Activated T-helper 1 cell treated with Interleukin-2 at 50 U/mL for 16 hours (primary cell): ENCODE measurements around the gene OLFM2.
"Not testable (repeated sequence)": the region's sequence is repeated elsewhere in the genome, so short reads cannot be mapped to it uniquely, and the experiment has no call there.

ENCODE experiments used
- DNase-seq: peaks from one replicate; pipeline ENCODE4 v3.0.0-alpha.2; 2020; ENCODE audit warnings: low read depth

Gene OLFM2

DNA sequence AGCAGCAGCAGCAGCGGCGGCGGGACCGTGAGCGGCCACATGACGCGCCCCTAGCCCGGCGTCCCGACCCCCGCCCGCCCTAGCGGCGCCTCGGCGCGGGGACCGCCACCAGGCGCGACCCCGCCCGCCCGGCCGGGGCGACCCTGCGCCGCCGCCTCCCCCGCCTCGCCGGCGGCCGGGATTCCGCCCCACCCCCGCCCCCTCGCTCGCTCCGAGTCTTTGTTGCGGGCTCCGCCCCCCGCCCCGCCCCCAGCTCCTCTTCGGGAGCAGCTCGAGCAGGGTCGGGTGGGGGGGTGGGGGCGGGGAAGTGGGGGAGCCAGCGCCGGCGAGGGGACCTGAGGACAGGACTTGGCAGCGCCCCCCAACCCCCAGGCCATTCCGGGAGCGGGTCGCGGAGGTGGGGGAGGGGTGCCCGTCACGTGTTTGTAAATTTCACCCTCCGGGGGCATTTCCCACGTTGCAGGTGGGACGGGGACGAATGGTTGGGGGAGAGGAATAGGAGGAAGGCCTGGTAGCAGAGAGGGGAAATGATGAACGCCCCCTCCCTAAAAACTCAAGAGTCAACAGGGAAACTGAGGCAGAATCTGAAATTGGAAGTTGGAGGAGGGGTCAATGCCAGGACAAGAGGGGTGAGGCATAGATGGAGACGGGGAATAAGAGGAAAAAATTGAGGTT lies at the start of gene OLFM2:
OLFM2 (minus strand) TSS at position 190 of the 675 bp plus-strand sequence; CDS start at position 41, 149 bp downstream.
- DNase-seq, result no peak

DNA sequence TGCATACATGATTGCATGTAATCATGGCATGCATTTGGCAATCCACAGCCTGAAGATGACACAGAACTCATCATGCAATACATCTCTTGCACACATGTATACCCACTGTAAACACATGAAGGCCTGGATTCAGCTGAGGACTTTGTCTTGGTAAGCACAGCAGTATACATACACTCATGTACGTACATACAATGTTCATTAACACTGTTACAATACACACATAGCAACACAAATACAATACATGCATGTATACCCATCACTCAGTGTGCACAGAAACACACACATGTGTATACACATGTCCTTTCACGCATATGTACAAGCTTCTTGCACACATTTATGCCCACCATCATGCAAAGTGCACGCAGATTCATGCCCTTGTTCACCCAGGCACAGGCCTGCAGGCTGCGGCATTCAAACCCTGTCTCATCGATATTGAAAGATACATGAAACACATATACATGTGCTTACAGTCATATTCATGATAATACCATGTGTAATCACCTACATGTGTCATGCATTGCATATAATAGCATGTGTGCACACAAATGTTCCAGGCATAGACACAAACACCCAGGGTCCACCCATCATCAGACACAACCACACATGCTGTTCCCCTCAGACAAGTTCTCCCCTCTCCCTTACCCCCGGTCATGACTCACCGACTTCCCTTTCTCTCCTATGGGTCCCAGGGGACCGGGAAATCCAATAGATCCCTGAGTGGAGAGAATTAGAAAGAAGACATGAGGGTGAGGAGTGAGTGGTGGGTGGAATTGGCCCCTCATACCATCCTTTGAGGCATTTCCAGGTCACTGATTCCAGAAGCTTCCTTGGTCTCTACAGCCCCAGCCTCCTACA lies 45.3 kb upstream of the OLFM2 start:
- DNase-seq, result no peak

DNA sequence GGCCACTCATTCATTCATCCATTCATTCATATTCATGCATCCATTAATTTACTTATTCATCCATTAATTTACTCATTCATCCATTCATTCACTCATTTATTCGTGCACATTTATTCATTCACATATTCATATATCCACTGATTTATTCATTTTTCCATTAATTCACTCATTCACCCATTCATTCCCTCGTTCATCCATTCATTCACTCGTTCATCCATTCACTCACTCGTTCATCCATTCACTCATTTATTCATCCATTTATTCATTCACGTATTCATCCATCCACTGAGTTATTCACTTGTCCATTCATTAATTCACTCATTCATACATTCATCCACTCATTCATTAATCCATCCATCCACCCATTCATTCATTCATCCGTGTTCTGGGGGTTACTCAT lies 35.8 kb upstream of the OLFM2 start:
- no peak for DNase-seq

DNA sequence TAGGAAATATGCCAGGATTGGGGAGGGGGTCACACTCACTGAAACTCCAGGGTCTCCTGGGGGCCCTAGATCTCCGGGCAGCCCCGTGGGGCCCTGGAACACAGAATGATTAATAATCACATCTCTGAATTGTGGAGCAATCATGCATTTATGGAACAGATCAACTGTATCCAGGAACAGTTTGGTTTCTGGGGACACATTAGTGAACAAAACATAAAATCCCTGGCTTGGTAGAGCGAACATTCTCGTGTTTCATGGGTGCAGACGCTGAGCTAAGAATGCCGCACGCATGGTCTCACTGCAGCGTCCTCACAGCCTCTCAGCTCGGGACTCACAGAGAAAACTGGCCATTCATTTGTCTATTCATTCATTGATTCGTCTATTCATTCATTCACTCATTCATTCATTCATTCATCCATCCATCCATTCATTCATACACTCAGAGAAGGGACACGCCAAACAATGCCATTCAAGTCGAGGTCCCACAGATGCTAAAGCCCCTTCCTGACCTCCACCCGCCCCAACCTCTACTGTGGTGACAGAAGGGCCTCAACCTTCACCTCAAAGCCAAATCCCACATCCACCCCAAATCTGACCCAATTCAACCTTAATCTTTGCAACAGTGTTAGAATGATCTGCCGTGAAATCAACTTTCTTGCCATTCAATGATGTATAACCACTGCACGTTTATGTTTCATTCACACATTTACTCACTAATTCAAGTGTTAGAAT lies 35.0 kb upstream of the OLFM2 start:
- DNase-seq, result no peak

DNA sequence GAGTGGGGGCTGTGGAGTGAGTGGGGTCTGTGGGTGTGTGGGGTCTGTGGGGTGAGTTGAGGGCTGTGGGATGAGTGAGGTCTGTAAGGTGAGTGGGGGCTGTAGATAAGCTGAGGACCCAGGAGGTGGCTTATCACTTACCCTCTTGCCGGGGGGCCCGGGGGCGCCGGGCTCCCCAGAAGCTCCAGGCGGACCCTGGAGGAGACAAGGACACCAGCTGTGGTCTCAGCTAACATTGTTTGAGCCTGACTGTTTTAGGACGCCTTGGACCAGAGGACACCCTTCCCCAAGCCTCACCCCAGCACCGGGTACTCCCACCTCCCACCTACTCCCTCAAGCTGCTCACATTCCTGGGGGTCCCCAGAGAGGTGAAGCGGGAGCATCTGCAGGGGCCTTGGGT lies 34.2 kb upstream of the OLFM2 start:
- DNase-seq, result no peak

DNA sequence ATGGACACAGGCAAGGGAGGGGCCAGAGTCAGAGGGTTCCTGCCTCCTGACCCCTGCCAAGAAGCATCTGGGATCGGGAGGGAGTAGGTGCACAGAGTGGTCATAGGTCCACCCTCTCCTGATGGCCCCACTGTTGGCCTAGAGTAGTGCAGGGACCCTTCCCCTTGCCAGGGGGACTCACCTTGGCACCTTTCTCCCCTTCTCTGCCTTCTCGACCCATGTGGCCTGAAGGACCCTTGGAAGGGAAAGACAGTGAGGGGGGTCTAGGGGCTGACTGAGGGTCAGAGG lies 33.3 kb upstream of the OLFM2 start:
- no peak for DNase-seq

DNA sequence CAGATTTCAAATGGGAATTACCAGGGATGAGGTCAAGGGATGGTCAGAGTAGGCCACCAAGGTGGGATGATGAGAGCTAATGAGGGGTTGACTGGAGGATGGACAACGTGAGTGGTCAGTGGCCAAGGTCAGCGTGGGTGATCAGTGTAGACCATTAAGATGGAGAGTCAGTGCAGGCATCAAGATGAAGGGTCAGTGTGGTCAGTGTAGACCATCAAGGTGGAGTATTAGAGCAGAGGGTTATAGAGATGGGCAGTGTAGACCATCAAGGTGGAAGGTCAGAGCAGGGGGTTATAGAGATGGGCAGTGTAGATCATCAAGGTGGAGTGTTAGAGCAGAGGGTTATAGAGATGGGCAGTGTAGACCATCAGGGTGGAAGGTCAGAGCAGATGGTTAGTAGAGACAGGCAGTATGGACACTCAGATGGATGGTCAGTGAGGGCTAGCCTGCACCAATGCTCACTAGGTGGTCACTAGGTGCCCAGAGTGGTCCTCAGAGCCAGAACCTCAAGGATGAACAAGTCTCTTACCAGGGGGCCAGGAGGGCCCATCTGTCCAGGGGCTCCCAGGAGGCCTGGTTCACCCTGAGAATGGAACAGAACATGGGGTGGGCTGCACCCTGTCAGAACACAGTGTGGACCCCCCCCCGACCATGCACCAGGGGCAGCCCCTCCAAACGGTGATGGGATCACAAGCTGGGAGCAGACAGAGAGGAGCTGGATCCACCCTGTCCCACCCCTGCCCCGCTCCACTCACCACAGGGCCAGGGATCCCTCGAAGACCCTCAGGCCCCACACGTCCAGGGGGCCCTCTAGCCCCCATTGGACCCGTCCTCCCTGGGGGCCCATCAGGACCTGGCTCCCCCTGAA lies 32.7 kb upstream of the OLFM2 start:
- DNase-seq, result no peak

DNA sequence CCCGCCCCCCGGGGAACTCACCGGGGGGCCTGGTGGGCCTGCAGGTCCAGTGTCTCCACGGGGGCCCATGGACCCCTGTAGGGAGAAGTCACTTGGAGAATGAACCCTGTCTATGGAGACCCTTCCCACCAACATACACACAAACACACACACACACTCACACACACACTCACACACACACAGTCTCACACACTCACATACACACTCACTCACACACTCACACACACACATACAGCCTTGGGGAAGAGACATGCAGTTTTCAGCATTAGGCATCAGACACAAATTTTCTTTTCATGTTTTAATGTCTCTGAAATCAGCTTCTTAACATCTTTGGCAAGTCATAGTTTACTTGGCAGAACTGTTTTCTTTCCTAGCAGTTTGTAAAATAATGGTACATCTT lies 31.0 kb upstream of the OLFM2 start:
- DNase-seq, result no peak

DNA sequence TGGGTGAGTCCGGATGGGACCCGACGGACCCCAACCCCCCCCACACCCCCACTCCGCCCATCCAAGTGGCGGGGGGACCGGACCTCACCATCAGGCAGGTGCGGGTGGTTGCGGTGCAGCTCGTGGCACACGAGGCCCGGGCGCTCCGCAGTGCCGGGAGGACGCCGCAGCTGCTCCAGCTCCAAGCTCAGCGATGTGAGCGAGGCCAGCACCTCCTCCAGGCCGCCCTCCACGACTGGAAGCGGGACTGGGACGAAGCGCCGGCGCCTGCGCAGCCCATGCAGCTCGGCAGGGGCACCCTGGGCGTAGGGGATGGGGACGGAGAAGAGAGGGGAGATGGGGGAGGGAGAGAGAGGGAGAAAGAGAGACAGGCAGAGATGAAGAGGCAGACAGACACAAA lies 30.1 kb upstream of the OLFM2 start:
- DNase-seq, result no peak

DNA sequence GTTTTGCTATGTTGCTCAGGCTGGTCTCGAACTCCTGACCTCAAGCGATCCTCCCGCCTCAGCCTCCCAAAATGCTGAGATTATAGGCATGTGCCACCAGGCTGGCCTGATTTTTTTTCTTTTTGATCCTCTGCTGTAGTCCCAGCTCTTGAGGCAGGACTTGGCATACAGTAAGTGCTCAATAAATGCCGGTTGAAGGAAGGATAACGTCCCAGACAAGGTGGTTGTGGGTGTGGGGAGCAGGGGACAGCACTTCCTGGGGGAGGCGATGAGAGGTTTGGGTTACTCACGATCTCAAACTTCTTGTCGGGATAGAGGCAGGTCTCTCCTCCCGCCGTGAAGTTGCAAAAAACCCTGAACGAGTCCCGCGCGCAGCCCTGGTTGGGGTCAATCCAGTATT lies 29.7 kb upstream of the OLFM2 start:
- DNase-seq, result no peak

DNA sequence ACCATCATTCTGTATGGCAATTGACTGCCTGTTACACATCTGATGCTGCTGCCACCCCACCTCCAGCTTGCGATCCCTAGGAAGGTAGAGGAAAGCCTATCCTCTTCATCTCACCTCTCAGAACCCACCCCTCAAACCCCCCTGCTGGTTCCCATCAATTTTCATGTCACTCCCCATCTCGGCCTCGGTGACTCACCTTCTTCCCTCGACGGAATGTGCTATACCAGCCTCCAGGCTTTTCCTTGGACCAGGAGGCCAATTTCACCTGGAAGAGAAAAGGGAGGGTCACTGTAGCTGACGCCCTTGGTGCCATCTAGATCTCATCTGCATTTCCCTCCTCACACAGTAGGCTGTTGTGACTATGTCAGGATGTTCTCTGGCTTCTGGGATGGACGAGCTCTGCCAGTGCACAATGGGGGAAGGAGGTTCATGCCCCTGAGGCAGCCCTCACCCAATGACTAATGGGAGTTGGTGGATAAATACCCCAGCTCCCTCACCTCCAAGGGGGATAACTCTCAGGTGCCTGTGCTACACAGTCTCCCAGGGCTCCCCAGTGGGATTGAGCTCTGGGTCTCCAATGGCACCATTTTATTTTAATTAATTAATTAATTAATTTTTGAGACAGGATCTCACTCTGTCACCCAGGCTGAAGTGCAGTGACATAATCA lies 26.4 kb upstream of the OLFM2 start:
- no peak for DNase-seq

DNA sequence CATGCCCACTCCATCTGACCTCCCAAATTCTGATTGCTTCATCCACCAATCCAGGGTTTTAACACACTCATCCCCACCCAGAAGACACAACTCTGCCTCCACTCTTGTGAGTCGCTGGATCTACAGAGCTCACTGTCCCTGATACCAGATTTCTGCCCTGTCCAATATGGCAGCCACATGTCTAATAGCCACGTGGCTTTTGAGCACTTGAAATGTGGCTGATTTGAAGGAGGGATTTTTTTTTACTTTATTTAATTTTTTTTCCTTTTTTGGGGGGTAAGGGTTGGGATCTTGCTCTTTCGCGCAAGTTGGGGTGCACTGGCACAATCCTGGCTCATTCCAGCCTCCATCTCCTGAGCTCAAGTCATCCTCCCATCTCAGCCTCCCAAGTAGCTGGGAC lies 24.8 kb upstream of the OLFM2 start:
- no peak for DNase-seq

DNA sequence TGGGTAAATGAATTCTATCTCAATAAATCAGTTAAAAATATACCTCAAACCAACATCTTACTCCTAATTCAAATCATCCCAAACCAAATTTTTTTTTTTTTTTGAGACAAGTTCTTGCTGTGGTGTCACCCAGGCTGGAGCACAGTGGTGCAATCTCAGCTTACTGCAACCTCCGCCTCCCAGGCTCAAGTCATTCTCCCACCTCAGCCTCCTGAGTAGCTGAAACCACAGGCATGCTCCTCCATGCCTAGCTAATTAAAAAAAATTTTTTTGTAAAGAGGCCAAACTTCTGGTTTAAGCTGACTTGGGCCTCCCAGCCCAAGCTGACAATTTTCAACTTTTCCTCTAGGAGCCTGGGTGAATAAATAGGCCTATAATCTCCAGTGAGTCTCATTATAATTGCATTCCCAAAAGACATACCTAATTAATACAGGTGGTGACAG lies 22.1 kb upstream of the OLFM2 start:
- DNase-seq, result no peak

DNA sequence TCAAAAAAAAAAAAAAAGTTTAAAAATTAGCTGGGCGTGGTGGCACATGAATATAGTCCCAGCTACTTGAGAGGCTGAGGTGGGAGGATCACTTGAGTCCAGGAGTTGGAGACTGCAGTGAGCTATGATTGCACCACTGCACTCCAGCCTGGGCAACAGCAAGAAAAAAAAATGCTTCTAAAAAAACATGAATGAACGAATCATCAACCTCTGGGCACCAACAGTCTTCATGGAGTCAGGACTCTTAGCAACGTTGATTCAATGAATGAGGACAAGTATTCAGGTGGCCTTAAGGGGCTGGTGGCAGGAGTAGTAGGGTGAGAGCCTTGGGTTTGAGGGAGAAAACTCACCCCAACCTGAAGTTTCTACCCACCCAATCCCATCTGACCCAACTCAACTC lies 20.6 kb upstream of the OLFM2 start:
- DNase-seq, result no peak

DNA sequence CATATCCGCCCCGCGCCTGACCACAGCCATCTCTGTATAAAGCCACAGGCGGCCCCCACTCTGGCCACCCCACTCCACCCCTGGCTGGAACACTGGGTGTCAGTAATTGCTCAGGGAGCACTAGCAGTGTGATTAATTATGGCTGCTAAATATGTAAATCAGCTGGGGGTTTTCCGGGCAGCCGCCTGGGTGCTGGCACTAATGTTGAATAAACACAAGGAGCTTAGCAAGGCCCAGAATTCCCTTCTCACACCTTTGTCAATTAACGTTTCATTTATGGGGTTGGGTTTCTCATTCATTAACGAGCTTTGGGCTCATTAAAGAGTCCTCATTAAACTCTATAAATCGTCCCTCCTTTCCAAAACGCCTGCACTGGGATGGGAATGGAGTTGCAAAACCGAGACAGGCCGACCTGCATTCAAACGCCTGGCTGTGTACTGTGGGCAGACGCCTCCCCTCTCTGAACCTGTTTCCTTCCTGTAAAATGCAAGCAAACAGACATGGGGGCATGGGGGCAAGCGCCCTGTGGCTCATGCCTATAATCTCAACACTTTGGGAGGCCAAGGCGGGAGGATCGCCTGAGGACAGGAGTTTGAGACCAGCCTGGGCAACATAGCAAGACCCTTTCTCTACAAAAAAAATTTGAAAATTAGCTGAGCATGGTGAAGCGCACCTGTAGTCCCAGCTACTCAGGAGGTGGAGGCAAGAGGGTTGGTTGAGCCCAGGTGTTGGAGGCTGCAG lies 17.7 kb upstream of the OLFM2 start:
- DNase-seq, result no peak

DNA sequence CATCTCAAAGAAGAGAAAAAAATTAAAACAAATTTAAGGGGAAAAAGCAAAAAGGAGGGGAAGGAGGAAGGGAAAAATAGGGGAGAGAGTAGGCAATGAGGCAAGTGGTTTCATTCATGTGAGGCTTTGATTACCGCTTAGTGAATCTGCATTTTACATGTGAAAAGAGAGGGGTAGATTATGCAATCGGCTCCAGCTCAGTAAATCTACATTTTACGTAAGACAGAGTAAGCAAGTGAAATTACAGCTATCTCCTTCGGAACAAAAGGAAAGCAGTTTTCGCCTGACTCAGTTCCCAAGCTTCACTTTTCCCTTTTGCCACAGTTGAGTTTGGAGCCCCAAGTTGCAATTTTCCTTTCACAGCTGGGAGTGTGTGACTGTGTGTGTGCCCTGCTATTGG lies 16.0 kb upstream of the OLFM2 start:
- DNase-seq, result no peak

DNA sequence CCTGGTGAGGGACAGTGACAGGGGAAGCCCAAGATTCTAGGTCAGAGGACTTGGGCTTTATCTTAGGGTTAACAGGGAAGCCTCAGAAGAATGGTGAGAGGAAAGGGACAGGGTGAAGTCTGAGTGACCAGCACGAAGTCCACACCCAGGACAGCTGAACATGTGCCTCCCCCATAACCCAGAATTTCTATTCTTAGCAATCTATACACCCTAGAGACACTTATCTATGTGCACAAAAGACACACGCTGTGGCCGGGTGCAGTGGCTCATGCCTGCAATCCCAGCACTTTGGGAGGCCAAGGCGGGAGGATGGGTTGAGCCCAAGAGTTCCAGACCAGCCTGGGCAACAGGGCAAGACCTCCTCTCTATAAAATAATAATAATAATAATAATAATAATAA lies 11.1 kb upstream of the OLFM2 start:
- DNase-seq, result no peak

DNA sequence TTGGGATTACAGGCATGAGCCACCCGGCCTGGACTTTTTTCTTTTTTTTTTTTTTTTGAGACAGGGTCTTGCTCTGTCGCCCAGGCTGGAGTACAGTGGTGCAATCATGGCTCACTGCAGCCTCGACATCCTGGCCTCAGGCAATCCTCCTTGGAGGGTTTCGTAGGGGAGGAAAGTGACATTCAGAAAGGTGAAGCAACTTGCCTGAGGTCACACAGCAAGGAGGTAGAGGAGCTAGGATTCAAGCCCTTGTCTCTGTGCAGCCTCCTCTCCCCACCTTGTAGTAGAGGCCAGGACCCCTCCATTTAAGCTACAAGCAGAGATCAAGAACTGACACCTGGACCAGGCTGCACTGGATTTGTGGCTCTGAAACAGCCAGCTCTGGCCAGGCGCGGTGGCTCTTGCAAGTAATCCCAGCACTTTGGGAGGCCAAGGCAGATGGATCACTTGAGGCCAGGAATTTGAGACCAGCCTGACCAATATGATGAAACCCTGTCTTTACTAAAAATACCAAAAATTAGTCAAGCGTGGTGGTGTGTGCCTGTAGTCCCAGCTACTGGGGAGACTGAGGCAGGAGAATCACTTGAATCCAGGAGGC lies 10.3 kb upstream of the OLFM2 start:
- not testable (repeated sequence) for DNase-seq

DNA sequence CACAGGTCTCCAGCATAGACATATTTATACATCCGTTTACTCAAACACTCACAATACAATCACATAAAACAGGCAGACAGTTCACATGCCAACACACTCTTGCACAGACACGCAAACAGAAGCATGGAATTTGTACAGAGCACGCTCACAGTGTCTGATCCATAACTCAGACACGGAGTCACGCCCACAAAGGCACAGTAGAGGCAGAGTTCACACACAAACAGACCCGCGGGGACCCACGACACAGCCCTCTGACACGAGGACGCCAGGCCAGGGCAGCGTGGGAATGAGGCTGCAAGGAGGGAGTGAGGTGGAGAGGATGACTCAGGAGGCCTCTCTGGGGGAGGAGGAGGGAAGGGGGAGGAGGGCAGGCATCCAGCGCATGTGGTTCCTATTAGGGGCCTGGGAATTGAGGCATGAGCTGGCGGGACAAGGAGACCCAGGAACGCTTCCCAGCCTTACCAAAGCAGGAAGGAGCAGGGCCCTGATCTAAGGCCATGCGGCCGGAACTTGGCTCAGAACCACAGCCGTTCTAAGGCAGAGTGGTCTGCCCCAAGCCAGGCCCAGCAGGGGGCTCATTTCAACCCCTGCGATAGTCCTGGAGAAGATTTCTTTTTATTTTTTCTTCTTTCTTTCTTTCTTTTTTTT lies 9.1 kb upstream of the OLFM2 start:
- DNase-seq, result no peak

DNA sequence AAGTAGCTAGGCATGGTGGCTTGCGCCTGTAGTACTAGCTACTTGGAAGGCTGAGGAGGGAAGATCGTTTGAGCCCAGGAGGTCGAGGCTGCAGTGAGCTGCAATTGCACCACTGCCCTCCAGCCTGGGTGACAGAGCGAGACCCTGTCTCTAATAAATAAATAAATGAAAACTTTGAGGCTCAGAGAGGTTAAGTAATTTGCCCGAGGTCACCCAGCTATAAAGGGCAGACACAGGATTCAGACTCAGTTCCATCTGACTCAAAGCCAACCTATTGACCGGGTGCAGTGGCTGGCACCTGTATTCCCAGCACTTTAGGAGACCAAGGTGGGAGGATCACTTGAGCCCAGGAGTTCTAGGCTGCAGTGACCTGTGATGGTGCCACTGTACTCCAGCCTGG lies 7.4 kb upstream of the OLFM2 start:
- no peak for DNase-seq
